Caki2 (cell line): ENCODE measurements around the gene SLC46A3. TPM values are rescaled to one million over a fixed set of nuclear protein-coding genes. Genes with fewer than 3 reads are reported as not detected.
"Not testable (repeated sequence)": the region's sequence is repeated elsewhere in the genome, so short reads cannot be mapped to it uniquely, and the experiment has no call there.

ENCODE experiments used
- DNase-seq: peaks from one replicate; pipeline ENCODE4 v3.0.0-alpha.2; 2015; ENCODE audit warnings: low read depth
- in situ Hi-C: cut with HindIII; loops from 2 replicates; pipeline ENCODE4 v1.10.0; 2016; ENCODE audit warnings: low sequenced_read_pairs, low pct_unique_long_range_greater_than_20kb, mixed read lengths
- total RNA-seq: library from RNA; depleted of rRNA; stranded (reverse); fragments of >200 nt; shearing (Covaris generic); gene quantifications from 2 replicates; pipeline ENCODE4 v1.2.3, GENCODE V29; 2014; ENCODE audit warnings: low replicate concordance

SLC46A3 gene
- total RNA-seq, 1 experiment from 2014 or later, result 1.8 TPM

DNA sequence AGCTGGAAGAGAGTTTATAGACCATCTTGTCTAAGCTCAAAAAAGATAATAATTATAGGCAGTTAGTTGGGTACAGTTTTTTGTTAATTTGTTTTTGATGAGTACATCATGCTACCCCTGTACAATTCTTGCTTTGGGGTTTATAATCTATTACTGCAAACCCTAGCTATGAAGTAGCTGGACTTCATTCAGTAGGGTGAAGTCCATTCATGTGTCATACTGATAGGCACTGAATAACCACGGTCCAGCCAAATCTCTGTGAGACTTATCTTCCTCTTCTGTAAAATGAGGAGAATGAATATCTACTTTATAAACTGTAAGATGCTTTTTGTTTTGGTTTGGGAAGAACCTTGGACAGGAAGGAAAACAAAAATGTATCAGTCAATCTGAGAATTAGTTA lies 19.5 kb downstream of the SLC46A3 start:
- DNase-seq, result no peak
- in situ Hi-C loops, result no loop called here

DNA sequence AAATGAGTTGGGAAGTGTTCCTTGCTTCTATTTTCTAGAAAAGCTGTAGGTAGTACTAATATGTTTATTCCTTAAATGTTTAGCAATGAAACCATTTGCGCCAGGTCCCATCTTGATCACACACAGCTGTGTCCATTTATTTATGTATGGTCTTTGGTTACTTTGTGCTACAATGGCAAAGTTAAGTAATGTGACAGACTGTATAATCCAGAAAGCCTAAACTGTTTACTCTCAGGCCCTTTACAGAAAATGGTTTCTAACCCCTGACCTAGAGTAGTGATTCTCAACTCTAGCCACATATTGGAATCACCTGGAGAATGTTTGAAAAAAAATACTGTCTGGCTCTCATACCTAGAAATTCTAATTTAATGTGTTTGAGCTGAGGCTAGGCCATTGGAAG lies 21.3 kb downstream of the SLC46A3 start:
- no peak for DNase-seq
- in situ Hi-C loops, result no loop called here

DNA sequence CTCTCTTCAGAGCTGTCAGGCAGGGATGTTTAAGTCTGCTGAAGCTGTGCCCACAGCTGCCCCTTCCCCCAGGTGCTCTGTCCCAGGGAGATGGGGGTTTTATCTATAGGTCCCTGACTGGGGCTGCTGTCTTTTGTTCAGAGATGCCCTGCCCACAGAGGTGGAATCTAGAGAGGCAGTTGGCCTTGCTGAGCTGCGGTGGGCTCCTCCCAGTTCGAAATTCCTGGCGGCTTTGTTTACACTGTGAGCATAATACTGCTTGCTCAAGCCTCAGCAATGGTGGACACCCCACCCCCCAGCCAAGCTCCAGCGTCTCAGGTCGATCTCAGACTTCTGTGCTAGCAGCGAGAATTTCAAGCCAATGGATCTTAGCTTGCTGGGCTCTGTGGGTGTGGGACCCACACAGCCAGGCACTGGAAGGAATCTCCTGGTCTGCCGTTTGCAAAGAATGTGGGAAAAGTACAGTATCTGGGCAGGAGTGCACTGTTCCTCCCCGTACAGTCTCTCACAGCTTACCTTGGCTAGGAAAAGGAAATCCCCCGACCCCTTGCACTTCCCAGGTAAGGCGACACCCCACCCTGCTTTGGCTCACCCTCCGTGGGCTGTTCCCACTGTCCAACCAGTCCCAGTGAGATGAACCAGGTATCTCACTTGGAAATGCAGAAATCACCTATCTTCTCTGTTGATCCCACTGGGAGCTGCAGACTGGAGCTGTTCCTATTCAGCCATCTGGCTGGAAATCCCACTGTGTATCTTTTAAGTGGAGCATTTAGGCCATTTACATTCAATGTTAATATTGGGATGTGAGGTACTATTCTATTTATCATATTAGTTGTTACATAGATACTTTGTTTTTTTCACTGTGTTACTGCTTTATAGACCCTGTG lies 24.9 kb downstream of the SLC46A3 start:
- in situ Hi-C loops, DNase-seq: not testable (repeated sequence)

DNA sequence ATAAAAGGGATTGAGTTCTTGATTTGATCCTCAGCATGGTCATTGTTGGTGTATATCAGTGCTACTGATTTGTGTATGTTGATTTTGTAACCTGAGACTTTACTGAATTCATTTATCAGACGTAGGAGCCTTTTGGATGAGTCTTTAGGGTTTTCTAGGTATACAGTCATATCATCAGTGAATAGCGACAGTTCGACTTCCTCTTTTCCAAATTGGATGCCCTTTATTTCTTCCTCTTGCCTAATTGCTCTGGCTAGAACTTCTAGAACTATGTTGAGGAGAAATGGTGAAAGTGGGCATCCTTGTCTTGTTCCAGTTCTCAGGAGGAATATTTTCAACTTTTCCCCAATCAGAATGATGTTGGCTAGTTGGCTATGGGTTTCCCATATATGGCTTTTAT lies 32.9 kb downstream of the SLC46A3 start:
- in situ Hi-C loops, result no loop called here
- no peak for DNase-seq

DNA sequence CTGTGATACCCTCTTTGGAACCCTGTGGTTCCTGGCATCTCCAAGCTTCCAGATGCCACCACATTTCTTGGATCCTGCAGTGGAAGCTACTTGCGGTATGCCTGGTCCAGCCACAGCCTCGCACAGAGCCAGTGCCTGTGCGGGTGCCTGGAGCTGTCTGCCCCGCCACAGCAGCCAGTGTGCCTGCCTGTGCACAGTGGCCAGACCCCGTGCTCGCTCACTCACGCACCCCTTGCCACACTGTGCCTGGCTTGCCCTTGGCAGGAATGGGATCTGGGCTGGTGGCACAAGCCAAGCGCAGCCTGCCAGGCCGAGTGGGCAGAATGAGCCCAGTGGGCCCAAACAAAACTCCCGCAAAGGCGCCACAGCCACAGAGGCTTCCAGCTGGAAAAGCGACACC lies 33.7 kb downstream of the SLC46A3 start:
- in situ Hi-C loops, result no loop called here
- DNase-seq, result no peak

DNA sequence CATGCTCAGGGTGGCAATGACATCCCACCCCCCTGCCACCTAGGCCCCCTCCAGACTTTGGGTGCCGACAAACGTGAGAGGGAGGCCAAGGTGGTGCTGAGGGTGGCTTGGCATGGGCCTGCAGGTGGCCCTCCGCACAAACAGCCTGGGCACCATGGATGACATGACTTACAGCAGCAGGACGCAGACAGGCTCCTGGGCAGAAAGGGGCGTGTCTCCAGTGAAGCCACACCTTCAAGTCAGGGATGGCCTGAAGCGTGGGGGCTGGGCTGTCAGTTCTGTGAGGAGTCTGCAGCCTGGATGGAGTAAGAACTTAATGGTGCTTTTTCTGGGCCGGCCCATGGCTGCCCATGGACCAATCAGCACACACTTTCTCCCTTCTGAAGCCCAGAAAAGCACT lies 34.5 kb downstream of the SLC46A3 start:
- in situ Hi-C loops, result no loop called here
- no peak for DNase-seq

DNA sequence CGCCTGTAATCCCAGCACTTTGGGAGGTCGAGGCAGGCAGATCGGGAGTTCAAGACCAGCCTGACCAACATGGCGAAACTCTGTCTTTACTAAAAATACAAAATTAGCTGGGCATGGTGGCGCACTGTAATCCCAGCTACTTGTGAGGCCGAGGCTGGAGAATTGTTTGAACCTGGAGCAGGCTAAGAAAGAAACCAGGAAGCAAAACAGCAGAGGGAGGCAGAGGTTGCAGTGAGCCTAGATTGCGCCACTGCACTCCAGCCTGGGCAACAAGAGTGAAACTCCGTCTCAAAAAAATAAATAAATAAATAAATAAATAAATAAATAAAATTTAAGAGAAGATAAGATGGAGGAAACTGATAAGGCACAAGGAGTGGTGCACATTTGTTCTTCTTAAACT lies 35.6 kb downstream of the SLC46A3 start:
- DNase-seq, in situ Hi-C loops: not testable (repeated sequence)

DNA sequence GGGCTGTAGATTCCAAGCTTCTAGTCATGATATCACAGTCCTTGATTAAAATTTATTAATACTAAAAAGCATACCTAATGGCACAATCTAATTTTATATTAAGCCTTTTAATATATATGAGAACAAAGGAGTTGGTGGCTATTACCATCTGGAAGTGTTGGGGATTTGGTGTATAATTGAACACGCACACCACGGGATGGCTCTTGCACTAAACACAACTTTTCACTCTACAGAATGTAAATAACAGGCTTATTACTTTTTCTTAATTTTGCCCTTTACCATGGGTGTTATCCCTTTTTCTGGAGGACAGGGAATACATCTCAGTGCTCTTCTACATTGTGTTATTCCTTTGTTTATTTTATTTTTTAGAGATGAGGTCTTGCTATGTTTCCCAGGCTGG lies 38.2 kb downstream of the SLC46A3 start:
- in situ Hi-C loops, result no loop called here
- DNase-seq, result no peak

DNA sequence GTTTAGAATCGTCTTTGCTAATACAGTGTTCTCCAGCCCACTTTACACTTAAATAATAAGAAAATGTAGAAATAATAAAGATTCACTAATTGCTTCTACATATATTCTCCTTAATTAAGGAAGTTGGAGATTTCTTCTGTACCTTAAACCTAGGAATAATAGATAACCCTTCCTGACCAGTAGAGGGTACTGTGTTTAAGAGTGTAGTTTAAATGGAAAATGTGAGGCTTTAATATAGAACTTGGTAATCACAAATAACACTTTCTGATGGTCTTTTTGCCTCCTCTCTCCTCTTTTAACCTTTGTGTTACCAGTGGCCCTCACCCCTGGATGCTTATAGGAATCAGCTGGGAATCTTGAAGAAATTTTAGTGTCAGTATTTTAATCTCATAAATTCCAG lies 39.1 kb downstream of the SLC46A3 start:
- no peak for DNase-seq
- in situ Hi-C loops, result no loop called here

DNA sequence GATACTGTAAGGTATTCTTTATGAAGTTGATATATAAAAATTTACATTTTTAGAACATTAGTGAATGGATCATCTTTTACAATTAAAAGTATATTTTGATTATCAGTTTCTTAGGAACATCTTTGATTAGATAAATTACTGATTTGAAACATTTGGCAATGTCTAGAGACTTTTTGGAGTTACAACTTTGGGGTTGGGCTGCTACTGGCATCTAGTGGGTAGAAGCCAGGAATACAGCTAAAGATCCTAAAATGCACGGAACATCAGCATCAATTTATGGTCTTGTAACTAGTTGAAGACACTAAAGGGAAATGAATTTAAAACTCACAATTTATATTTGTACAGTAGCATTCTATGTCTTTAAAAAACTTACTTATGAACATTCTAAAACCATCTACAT lies 40.0 kb downstream of the SLC46A3 start:
- in situ Hi-C loops, result no loop called here
- no peak for DNase-seq

DNA sequence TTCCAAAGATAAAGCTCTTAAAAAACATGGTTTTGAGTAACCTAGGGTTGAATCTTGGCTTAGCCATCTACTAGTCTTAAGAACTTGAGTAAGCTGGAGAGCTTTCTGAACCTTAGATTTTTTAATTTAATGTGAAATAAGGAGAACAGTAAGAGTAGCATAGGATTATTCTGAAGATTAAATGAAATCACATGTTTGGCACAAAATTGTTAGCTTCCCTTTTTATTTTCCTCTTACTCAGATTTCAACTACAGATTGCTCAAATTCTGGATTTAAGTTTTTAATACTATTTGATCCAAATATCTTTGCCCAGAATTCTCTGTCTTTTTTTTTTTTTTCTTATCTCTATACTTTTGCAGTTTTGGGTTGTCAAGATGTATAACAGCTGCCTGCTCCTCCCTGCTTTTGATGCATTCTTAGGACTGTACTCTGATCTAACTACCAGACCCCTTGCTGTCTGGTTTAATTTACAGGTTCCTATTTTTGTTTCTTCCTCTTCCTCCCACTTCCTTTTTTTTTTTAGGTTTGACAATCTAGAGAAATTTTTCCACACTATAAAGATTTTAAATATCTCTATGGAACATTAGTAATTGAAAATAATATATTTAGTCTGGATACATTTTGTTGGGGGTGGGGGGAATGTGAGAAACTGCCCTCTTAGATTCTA lies 47.5 kb downstream of the SLC46A3 start:
- DNase-seq, result no peak
- in situ Hi-C loops, result no loop called here

DNA sequence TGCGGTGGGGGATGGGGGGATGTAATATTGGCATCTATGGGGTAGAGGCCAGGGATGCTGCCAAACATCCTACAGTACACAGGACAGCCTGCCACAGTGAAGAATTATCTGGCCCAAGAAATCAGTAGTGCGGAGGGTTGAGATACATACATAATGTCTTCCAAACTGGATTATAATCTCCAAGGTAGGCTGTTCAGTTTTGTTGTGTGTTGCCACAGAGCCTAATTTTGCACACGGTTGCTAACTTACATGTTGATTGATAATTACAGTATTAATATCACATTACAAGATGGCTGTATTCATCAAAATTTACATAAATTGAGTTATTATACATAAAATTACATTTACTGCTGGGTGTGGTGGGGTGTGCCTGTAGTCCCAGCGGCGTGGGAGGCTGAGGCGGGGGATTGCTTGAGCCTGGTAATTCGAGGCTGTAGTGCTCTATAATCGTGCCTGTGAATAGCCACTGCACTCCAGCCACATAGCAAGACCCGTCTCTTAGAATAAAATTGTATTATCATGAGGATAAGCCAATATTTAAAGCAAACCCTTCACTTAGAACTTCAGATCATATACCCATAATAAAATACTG lies 51.8 kb downstream of the SLC46A3 start:
- in situ Hi-C loops, result no loop called here
- no peak for DNase-seq

DNA sequence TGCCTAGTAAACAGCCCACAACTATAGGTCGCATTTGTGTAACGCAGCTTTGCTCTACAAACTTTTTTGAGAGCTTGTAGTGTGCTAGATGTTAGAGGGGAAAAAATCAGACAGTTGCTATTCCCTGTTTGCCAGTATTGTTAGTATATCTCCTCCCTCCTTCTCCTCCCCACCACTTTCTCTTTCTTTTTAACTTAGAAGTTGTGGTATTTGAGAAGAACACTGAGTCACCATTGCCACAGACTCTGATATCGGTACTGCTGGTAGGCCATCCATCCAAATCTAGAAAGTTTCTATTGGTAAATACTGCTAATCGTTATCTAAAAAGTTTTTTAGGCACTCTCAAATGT lies 59.2 kb downstream of the SLC46A3 start:
- in situ Hi-C loops, result no loop called here
- peak; percentile 19 for DNase-seq

DNA sequence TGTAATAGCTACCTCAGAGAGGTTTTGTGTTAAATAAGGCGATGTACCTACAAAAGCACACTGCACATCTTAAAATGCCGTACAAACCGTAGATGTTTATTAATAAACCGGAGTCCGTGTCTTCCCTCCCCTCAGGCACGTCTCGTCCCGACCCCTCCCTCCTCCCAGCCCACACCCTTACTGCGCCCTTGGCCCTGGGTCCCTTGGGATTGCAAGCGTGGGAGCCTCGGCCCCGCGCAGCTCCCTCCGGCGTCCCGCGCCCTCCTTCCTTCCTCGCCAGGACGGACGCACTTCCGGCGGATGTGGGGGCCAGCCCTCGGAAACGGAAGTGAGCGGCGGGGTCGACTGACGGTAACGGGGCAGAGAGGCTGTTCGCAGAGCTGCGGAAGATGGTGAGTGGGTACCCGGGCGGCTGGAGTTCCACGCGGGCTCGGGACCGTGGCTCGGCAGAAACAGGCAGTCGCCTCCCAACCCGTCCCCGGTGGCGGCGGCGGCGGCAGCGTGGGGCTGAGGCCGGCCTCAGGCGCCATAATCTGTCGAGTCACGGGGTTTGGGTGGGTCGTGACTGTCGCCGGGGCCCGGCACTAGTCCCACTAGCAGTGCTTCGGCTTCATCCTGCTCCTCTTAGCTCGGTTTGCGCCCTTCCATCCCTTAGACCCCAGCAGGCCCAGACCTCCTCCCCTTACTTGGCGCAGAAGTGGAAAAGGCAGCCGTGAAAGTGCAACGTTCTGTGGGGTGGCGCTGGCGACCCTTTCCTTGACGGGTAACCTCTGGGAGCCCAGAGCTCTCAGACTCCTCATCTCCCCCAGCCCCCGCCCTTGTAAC lies 59.8 kb downstream of the SLC46A3 start, which contains the start of gene POMP:
POMP (plus strand) TSS at position 335 of the 825 bp plus-strand sequence; CDS start at position 390, 55 bp downstream.
- in situ Hi-C loops, result no loop called here
- DNase-seq, result peak; percentile 79

DNA sequence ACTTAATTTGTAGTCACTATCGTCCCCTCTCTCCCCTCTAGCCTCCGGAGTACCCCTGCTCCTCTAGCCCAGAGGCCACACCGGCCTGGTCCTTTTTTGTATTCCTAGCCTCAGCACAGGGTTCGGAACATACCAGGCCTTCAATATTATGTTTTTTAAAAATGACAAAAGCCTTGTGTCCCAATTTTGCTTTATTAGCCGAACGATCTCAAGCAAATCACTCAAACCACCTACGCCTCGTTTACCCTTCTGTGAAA lies 60.3 kb downstream of the SLC46A3 start:
- in situ Hi-C loops, result no loop called here
- DNase-seq, result no peak

DNA sequence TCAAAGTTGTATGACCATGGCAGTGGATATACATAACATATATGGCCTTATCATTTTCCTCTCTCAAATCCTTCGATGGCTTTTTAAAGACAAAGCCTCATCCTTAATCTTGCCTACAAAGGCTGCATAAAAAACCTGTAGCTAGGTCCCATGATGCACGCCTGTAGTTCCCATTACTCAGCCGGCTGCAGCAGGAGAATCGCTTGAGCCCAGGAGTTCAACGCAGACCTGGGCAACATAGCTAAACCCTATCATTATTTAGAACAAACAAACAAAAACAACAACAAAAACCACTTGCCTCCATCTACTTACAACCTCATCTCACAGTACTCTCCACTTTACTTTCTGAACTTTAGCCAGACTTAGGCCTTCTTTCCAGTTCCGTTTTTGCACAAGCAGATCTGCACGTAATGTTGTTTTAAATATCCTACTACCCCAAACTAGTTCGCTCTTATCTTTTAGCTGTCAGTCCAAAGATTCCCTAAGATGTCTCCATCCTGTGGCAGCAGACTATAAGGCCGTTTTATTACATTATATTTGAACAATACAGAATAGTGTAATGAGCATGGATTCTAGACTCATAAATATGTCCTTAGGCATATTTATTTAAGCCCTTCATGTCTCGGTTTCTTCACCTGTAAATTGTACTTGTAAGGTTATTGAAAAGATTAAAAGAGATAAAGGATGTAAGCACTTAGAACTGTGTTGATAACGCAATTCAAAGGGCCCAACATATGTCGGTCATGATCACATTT lies 60.8 kb downstream of the SLC46A3 start:
- DNase-seq, result no peak
- in situ Hi-C loops, result no loop called here

DNA sequence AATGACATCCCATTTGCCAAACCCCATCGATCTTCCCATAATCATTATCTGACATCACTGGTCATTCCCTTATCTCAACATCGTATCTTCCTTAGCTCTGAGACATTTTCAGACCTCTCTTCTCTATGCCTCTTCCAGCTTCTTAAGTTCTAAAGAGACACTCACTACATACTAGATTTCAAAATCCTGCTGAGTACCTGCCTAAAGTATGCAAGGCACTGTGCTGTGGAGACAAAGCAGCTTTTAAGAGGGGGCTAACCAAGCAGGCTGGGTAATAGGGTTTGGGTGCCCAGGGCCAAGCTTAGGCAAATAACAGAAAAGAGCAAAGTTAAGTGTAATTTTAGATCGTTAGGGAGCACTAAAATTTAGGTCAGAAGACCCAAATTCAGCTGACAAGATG lies 63.2 kb downstream of the SLC46A3 start:
- in situ Hi-C loops, result no loop called here
- DNase-seq, result no peak

DNA sequence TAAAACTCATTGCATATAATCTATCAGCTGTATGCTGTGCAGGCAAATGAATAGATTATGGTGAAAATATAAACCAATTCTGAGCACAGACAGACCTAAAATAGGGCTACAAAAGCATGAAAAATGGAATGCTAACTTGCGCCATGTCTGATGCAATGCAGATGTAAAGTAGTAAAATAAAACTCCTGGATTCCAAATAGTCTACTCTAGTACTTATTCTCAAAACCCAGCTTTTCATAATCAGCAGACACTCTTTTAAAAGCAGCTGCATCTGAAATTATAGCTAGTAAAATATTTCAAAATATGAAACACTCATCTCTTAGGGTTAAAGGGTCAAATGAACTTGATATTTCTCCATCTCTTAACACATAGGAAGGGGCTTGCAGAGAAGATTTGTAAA lies 64.5 kb downstream of the SLC46A3 start:
- no peak for DNase-seq
- in situ Hi-C loops, result no loop called here
